Measurements from ENCODE around the gene EXD1.

DNA sequence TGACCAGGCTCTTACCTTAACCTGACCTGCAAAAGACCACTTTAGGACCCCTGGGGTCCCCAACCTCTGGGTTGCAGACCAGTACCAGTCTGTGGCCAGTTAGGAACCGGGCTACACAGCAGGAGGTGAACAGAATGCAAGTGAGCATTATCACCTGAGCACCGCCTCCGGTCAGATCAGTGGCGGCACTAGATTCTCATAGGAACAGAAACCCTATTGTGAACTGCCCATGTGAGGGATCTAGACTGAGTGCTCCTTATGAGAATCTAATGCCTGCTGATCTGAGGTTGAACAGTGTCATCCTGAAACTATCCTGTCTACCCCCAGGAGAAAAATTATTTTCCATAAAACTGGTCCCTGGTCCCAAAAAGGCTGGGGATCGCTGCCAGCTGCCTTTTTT, 20.9 kb upstream of the EXD1 start:
- TF ChIP-seq HDAC6 (IDR thresholded peaks at IDR 0.05; ENCODE audit: low read depth, low read length) (no peak), ZBTB7A (IDR thresholded peaks at IDR 0.05; ENCODE audit: borderline replicate concordance, control insufficient read depth, low read depth, low read length) (no peak), CREB1 (IDR thresholded peaks at IDR 0.05) (no peak), CREB1 (CRISPR knock-in tag; IDR thresholded peaks at IDR 0.05) (no peak), ZSCAN29 (IDR thresholded peaks at IDR 0.05) (no peak), MEIS2 (IDR thresholded peaks at IDR 0.05; ENCODE audit: partially characterized antibody) (no peak), ZNF124 (CRISPR knock-in tag; IDR thresholded peaks at IDR 0.05) (no peak), ZNF830 (CRISPR knock-in tag; IDR thresholded peaks at IDR 0.05) (no peak), IRF2 (CRISPR knock-in tag; IDR thresholded peaks at IDR 0.05) (no peak)
- TF ChIP-seq, protein P1, sequence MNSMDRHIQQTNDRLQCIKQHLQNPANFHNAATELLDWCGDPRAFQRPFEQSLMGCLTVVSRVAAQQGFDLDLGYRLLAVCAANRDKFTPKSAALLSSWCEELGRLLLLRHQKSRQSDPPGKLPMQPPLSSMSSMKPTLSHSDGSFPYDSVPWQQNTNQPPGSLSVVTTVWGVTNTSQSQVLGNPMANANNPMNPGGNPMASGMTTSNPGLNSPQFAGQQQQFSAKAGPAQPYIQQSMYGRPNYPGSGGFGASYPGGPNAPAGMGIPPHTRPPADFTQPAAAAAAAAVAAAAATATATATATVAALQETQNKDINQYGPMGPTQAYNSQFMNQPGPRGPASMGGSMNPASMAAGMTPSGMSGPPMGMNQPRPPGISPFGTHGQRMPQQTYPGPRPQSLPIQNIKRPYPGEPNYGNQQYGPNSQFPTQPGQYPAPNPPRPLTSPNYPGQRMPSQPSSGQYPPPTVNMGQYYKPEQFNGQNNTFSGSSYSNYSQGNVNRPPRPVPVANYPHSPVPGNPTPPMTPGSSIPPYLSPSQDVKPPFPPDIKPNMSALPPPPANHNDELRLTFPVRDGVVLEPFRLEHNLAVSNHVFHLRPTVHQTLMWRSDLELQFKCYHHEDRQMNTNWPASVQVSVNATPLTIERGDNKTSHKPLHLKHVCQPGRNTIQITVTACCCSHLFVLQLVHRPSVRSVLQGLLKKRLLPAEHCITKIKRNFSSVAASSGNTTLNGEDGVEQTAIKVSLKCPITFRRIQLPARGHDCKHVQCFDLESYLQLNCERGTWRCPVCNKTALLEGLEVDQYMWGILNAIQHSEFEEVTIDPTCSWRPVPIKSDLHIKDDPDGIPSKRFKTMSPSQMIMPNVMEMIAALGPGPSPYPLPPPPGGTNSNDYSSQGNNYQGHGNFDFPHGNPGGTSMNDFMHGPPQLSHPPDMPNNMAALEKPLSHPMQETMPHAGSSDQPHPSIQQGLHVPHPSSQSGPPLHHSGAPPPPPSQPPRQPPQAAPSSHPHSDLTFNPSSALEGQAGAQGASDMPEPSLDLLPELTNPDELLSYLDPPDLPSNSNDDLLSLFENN (IDR thresholded peaks at IDR 0.05; ENCODE audit: low read depth in 2 of 2, low read length in 2 of 2): no peak
- TF ChIP-seq, protein P2, sequence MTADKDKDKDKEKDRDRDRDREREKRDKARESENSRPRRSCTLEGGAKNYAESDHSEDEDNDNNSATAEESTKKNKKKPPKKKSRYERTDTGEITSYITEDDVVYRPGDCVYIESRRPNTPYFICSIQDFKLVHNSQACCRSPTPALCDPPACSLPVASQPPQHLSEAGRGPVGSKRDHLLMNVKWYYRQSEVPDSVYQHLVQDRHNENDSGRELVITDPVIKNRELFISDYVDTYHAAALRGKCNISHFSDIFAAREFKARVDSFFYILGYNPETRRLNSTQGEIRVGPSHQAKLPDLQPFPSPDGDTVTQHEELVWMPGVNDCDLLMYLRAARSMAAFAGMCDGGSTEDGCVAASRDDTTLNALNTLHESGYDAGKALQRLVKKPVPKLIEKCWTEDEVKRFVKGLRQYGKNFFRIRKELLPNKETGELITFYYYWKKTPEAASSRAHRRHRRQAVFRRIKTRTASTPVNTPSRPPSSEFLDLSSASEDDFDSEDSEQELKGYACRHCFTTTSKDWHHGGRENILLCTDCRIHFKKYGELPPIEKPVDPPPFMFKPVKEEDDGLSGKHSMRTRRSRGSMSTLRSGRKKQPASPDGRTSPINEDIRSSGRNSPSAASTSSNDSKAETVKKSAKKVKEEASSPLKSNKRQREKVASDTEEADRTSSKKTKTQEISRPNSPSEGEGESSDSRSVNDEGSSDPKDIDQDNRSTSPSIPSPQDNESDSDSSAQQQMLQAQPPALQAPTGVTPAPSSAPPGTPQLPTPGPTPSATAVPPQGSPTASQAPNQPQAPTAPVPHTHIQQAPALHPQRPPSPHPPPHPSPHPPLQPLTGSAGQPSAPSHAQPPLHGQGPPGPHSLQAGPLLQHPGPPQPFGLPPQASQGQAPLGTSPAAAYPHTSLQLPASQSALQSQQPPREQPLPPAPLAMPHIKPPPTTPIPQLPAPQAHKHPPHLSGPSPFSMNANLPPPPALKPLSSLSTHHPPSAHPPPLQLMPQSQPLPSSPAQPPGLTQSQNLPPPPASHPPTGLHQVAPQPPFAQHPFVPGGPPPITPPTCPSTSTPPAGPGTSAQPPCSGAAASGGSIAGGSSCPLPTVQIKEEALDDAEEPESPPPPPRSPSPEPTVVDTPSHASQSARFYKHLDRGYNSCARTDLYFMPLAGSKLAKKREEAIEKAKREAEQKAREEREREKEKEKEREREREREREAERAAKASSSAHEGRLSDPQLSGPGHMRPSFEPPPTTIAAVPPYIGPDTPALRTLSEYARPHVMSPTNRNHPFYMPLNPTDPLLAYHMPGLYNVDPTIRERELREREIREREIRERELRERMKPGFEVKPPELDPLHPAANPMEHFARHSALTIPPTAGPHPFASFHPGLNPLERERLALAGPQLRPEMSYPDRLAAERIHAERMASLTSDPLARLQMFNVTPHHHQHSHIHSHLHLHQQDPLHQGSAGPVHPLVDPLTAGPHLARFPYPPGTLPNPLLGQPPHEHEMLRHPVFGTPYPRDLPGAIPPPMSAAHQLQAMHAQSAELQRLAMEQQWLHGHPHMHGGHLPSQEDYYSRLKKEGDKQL (CRISPR knock-in tag; IDR thresholded peaks at IDR 0.05; ENCODE audit: borderline replicate concordance): no peak

All from K562 (cell line).